NCI-H2196 (cell line): ENCODE data around the gene SKAP1.

Experiments used
- DNase-seq: peaks from one replicate; lab custom pipeline; 2025; ENCODE audit not compliant: unreplicated experiment; lab: John Stamatoyannopoulos, UW

Gene SKAP1

DNA sequence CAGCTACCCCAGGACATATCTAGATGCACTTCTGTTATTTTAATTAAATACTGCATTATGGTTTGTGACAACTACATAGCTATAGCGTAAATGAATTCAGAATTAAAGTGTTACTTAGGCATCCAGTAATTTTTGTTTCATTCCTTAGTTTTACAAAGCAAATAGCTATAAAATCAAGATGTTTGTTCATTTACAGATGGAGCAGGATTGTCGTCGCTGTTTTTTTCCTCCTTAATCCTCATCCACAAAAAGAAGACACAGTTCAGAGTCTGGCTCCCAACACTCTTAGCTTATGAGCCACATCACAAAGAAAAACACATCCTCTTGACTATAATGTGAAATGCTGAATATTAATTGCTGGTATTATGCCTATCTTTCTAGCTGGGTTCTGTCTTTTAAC, 278.8 kb downstream of the SKAP1 start:
- DNase-seq: no peak

- no peak for DNase-seq
These were observed 279.4 kb downstream of the SKAP1 start for GRCh38 chr17:48150597-48151001.

DNA sequence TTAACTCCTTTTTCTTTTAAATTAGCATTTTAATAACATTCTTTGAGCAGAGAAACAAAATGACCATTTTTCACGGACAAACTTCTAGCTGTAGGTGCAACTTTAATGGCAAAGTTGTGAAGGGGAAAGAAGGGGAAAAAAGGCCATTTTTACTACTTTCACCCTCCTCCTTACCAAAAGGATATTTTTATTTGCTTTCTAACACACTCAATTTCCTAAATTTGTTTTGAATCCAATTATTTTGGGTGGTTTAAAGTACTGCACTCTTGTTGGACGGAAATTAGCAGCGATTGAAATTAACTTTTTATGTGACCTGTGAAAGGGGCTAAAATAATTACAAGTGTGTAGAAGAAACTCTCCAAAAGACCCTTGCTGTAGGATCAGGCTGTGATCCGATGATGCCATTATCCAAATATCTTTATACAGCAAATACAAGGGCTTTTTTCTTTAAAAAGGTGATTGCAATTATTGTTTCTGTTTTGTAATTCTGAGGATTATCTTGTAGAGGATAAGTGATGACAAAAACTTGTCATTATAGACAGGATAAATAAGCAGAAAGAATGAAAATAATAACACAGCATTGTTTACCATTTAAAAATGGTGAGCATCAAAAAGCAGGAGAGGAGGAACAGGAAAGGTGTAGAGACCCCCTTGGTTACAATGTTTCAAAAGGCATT, 280.1 kb downstream of the SKAP1 start:
- no peak for DNase-seq

- no peak for DNase-seq
These were observed 280.9 kb downstream of the SKAP1 start for GRCh38 chr17:48148854-48149786.

- DNase-seq: no peak
These were observed 281.8 kb downstream of the SKAP1 start for GRCh38 chr17:48148029-48148770.

DNA sequence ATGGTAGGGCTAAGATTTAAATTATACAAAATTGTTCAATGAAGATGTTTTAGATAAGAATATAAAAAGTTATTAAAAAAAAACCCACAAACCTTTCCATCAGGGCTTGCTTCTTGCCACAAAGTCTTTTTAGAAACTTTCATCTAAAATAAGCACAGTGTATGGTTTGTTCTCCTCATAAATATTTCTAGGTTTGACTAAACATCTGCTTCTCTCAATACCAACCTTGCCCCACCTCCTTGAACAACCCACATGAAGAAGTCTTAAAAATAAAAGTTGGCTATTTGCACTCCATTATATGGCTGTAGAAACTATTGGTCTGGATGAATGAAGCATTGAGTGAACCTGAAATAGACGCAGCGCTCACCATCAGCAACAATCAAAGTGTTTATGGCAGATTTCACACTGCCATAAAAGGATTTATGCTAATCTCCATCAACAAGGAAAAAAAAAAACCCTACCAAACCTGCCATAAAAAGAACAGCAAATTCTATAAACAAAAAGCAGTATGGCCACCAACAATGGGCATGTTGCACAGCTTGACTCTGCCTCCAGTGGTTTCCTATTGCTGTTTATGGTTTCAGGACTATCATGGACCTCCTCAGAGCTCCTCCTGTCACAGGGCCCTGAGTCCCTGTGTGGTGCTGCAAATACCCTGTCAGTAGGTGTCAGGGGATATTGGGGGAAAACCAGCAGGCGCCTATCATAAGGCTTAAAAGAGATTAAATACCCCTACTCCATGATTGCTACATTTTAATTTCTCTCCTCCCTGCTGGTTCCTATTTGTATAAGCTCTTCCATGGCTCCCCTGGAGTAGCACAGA, 284.8 kb downstream of the SKAP1 start:
- DNase-seq: no peak

DNA sequence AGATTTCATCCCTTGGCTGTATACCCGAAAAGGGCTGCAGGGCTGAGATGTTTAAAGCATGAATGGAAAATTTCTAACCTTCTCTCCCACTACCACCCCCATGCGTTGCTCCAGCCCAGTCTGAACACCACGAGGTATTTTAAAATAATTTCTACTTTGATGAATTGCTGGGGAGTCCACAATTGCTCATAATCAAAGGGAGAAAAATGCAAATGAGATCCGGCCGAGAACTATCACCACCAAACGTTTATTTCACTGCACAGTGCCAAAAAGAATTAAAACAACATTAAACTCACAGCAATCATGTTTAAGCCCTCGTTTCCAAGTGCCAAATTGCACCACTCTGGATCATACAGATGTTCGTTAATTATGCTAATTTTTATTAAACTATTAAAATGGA, 285.8 kb downstream of the SKAP1 start:
- DNase-seq: no peak

DNA sequence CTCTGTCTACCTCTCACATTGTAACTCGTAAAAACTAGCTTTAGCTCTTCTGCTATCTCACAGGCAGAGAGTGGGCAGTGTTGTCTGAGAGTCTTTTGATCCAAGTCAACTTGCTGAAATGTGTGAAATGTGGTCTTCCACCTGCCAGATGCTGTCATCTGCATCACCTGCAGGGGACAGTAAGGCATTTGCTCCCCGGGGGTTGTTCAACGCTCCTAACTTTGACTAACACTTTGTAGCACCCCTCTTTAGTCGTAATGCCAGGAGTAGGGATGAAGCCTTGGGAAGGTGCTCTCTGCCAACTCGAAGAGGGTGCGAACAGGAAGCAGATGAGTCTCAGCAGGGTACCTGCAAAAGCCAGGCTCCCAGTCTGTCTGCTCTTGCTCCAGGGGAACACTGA, 286.4 kb downstream of the SKAP1 start:
- no peak for DNase-seq

- DNase-seq: no peak
These were observed 290.1 kb downstream of the SKAP1 start for GRCh38 chr17:48139944-48140343.

- DNase-seq: no peak
These were observed 292.4 kb downstream of the SKAP1 start for GRCh38 chr17:48137656-48138055.

GRCh38 chr17:48134912-48135480, 295.0 kb downstream of the SKAP1 start:
- no peak for DNase-seq

GRCh38 chr17:48132385-48132784, 297.6 kb downstream of the SKAP1 start:
- no peak for DNase-seq

DNA sequence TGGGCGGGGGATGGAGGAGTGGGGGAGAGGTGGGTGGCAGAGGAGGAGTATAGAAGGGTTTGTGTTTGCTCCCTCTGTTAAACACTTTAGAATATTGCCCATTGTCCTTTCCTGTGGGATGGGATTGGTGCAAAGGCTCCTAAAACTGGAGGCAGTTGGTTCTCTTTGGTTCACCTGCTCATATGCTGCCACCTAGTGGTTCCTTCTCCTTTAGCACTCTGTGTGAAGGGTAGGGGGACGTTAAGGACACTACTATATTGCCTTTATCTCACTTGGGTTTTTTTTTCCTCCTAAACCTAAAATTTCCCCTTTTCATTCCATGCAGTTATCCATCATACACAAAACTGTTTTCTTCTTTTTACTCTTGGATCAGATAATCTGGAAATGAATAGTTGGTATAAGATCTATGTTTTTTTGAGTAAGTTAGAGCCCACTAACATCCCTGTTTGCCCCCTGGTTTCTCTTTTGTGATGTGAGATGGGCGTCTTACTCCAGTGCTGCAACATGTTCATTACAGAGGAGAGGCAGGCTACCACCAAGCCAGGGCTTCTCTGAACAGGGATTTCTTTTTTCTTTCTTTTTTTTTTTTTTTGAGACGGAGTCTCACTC, 298.7 kb downstream of the SKAP1 start:
- DNase-seq: peak; percentile 86

GRCh38 chr17:48129981-48130380, 300.0 kb downstream of the SKAP1 start:
- DNase-seq: no peak

DNA sequence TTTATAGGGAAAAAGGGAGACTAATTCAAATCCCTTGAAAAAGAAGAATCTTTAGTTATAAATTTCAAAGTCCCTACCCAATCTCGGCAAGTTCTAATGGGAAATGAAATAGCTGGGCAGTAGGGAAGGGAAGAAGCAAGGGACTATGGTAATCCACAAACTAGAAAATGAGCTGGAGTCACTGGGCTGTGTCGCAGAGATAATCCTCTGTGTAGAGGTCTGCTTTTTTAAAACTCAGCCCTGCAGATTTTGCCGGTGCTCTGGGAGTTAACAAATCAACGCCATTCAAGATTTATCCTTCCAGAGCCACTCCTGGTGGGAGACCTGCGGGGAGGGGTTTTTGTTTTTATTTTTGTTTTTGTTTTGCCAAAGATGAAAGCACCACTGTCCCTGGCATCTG, 301.6 kb downstream of the SKAP1 start:
- no peak for DNase-seq

- DNase-seq: no peak
These were observed 302.5 kb downstream of the SKAP1 start for GRCh38 chr17:48127371-48128051.

DNA sequence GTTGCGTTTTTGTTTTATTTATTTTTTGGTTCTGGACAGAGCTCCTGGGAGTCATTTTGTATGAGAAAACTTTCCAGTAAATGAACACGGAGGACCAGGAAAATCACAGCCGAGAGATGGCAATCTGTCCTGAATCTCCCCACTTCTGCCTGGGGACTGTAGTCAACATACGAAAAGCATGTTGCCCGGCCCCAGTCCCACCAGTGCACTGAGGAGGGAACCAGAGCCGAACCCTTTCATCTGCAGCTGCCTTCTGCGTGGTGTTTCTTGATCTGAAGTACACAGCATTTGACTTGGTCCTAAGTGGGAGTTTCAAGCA, 303.5 kb downstream of the SKAP1 start:
- DNase-seq: no peak

- no peak for DNase-seq
These were observed 304.0 kb downstream of the SKAP1 start for GRCh38 chr17:48125829-48126531.

DNA sequence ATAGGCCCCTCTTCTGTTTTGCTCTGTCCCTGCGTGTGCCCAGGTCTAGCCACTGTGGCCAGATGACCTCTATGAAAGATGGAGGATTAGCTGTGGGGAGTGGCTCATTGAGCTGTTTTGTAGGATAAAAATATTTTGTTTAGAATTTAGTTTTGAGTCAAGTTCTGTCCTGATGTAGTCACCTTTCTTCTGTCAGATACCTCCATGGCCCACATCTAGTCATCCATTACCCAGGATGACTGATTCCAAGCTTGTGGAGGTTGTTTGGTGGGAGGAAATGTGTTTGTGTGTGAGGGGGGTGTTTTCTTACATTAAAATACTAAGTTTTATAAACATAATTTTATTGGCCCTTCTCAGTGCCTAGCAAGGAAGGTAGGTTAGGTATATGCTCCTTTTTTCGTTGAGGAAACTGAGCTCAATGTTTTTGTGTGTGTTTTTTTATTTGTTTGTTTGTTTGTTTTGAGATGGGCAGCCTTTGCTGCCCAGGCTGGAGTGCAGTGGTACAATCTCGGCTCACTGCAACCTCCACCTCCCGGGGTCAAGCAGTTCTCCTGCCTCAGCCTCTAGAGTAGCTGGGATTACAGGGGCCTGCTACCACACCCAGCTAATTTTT, 306.1 kb downstream of the SKAP1 start:
- no peak for DNase-seq
